Hematopoietic multipotent progenitor cell treated with erythropoietin and hydrocortisone succinate and interleukin-3 and kit ligand, for 15 days (in vitro differentiated cells): ENCODE results near the gene CSGALNACT2.

ENCODE experiments used
- DNase-seq: peaks from one replicate; pipeline ENCODE4 v3.0.0-alpha.2; 2015; ENCODE audit warnings: low spot score

The CSGALNACT2 gene

GRCh38 chr10:43229208-43230061, 91.2 kb downstream of the CSGALNACT2 start:
- no peak for DNase-seq

DNA sequence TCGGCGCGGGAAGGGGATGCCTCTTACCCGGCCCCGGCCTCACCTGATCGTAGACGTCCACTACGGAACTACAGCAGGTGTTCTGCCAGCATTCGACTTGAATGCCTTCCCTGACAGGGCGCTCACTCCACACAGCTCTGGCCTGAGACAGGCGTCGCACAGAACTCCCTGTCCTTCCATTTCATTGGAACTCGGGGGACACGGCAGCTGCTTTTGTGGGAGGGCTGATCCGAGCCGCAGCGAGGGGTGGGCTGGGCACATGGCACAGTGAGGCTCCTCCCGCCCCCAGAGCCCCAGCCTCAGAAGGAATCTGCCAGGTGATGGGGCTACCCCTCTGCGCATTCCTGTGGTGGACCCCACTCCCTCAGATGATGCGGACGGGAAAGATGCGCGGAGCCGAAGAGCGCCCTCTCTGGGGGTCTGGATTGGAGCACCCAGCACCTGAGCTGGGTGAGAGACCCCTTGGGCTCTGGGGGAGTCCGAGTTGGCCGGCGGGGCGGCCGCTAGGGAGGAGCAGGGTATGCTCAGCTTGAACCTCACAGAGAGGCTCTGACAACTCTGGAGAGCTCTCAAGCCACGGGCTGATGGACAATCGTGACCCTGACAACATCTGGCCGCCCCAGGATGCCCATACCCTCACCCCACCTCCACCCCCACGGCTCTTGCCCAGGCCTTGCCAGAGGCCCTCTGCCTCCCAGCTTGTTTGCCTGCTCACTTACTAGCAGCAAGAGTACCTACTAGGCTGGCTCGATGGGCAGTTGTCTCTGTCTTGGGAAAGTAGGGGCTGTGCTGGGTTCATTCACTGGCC, 92.1 kb downstream of the CSGALNACT2 start:
- DNase-seq = no peak

DNA sequence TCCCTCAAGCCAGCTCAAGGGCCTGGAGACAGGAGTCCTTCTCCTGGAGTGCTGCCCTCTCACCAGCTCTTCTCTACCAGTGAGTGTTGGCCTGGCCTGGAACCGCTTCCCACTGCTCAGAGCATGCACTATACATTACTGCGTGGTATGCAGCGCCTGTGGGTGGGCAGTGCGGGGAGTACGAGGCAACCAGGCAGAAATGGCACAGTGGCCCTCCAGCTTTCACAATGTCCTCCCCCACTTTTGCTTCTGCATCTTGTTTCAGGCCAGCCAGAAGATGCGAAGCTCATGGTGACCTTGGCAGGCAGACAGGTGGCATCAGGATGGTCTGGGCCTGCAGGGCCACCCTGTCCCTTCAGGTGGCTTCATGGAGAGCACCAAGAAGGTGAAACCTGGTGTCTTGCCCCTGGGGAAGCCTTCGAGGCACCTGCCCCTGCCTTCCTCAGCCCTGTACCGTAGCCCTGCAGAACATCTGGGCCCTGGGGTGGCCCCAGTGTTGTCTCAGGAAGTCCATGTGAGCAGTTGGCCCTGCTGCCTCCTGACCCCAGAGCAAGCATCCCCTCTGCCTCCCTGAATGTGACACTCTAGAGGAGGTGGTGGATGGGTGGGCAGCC, 92.8 kb downstream of the CSGALNACT2 start:
- no peak for DNase-seq

DNA sequence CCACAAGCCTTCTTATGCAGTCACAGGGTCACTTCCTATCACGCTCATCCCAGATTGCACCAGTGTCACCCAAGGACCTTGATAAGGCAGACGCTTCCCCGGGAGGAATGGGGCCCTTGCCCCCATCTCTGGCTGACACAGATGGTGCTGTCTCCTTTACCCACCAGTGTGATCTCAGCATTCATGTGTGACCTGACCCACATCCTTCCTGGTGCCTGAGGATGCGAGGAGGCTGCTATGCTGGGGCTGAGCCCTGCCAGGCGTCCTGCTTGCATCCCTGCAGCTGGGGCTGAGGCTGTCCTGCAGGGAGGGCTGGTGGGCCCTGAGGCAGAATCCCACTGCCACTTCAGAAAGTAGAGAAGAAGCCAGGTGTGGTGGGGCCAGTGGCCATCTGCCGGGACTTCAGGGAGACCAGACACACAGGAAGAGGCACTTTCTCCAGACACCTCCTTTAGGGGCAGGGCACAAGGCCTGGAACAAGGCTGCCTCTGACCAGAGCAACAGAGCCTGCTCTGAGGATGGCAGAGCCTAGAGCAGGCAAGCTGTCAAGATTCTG, 93.4 kb downstream of the CSGALNACT2 start:
- no peak for DNase-seq

DNA sequence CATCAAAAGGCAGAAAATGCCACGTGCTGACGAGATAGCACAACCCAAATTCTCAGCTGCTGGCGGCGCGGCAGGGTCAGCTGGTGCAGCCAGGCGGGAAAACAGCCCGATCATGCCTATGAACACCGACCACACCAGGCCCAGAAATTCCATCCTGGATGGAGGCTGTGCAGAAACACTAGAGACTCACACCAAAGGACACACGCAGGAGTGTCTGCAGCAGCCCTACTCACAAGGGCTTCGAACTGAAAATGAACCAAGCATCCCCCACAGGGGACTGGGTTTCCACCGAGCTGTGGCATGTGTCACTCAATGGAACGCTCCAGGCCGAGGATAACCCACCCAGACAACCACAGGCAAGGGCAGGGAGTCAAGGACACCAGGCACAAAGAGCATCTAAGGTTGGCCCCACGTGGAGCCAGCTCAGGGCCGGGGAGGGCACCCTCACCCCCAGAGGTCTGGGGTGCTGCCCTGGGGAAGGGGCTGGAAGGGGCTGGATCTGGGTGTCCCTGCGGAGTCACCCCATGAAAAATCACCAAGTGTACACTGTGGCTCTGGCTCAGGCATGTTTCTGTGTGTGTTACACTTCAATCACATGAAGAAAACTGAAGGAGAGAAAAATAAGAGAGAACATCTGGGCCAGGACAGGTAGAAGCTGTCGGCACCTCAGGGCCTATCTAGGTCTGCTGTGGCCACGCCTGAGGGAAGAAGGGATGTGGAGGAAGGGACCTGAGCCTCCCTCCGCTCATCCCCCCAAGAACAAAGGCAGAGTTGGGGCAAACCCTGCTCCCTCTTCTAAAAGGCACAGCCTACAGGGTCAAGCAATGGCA, 95.6 kb downstream of the CSGALNACT2 start:
- no peak for DNase-seq

GRCh38 chr10:43234471-43235041, 96.3 kb downstream of the CSGALNACT2 start:
- DNase-seq = no peak
